ENCODE data around the gene RPS26.

- TF ChIP-seq RARB (CRISPR knock-in tag; IDR thresholded peaks at IDR 0.05), result no peak
- TF ChIP-seq RAD21 (conservative IDR thresholded peaks at IDR 0.05 in 1 of 2, IDR thresholded peaks at IDR 0.05 in 1 of 2), result no peak
- TF ChIP-seq CTCF (IDR thresholded peaks at IDR 0.05), result no peak
- no peak for TF ChIP-seq POLR2A (IDR thresholded peaks at IDR 0.05; ENCODE audit: low read length)
- no peak for TF ChIP-seq ZFP36 (IDR thresholded peaks at IDR 0.05; ENCODE audit: borderline replicate concordance, partially characterized antibody)
- TF ChIP-seq ZC3H11A (IDR thresholded peaks at IDR 0.05), result no peak
Measured at GRCh38 chr12:56017181-56017580, 24.5 kb upstream of the RPS26 start.
